Choroid plexus epithelial cell (primary cell): ENCODE measurements around the gene CDCP2.

Experiments used
- DNase-seq: peaks from one replicate; pipeline ENCODE4 v3.0.0-alpha.2; 2010; ENCODE audit warnings: low read depth
- H3K4me3 ChIP-seq: 2 replicates; pipeline ENCODE4 v1.5.1; 2011; ENCODE audit warnings: low read depth, mild to moderate bottlenecking, control low read depth, low read length, moderate library complexity
- TF ChIP-seq, protein P1 (sequence below): conservative IDR thresholded peaks from 2 replicates; pipeline ENCODE4 v1.5.1; 2011; ENCODE audit warnings: low read depth, mild to moderate bottlenecking, control low read depth, inconsistent platforms, low read length, moderate library complexity

The CDCP2 gene

DNA sequence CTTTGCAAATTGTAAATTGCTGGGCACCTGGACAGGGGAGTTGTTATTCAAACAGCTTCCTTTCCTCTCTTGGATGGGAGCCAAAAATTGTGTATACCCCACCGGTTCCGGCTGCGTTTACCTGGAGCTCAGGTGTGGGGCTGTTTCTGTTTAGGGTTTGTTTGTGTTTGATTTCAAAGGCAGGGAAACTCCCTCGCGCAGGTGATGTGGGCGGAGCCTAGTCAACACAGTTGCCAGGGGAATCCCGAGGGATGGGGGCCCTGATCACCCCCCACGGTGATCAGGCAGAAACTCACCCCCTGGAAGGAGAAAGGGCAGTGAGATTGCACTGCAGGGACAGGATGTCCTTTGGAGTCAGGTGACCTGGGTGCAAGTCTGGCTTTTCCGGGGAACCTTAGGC is 28.3 kb downstream of the CDCP2 start:
- TF ChIP-seq, protein P1, sequence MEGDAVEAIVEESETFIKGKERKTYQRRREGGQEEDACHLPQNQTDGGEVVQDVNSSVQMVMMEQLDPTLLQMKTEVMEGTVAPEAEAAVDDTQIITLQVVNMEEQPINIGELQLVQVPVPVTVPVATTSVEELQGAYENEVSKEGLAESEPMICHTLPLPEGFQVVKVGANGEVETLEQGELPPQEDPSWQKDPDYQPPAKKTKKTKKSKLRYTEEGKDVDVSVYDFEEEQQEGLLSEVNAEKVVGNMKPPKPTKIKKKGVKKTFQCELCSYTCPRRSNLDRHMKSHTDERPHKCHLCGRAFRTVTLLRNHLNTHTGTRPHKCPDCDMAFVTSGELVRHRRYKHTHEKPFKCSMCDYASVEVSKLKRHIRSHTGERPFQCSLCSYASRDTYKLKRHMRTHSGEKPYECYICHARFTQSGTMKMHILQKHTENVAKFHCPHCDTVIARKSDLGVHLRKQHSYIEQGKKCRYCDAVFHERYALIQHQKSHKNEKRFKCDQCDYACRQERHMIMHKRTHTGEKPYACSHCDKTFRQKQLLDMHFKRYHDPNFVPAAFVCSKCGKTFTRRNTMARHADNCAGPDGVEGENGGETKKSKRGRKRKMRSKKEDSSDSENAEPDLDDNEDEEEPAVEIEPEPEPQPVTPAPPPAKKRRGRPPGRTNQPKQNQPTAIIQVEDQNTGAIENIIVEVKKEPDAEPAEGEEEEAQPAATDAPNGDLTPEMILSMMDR = no peak
- no peak for DNase-seq
- no peak overlapping the region for H3K4me3 ChIP-seq

DNA sequence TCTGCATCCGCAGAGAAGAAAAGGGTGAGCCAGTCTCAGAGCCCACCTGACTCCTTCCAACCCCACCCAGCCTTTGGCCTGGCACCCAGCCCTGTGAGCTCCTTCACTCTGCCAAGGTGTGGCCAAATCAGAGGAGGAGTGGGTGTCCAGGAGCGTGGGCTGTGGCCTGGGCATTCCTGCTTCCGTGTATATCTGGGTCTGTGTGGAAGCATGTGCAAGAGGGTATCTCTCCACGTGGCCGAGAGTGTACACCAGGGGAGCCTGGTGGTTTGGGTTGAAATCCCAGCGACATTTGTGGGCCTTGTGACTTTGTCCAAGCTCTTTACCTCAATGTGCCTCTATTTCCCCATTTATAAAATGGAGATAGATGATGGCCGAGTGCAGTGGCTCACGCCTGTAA is 29.8 kb downstream of the CDCP2 start:
- TF ChIP-seq, protein P1 = no peak
- H3K4me3 ChIP-seq = no peak overlapping the region

DNA sequence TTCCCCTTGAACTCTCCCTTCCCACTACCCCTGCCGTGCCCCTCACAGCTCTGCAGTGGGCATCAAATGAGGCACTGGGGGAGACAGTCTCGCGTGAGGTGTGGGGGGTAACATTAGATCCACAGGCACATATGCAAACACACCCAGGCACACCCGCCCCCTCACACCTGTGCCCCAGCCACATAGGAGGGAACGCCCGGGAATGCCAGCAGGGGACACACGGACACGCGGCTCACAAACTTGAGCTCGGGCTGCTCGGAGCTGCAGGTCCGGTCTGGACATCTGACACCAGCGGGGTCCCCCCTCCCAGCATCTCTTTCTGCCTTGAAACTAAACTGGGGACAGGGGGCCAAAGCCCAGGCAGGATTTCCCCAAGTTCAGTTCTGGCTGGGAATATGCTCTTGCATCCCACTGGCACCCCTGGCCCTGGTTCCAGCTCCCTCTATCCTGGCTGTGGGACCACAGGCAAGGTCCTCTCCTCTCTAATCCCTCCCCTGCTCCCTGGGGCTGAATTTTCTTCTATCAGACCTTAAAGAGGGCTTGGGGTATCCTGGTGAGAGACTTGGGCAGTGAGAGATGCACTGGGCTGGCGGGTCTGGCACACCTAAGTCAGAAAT is 30.6 kb downstream of the CDCP2 start:
- H3K4me3 ChIP-seq = no peak overlapping the region
- TF ChIP-seq, protein P1 = no peak
- DNase-seq = no peak

More for the DNA sequence above, 29.8 kb downstream of the CDCP2 start:
- DNase-seq = no peak

DNA sequence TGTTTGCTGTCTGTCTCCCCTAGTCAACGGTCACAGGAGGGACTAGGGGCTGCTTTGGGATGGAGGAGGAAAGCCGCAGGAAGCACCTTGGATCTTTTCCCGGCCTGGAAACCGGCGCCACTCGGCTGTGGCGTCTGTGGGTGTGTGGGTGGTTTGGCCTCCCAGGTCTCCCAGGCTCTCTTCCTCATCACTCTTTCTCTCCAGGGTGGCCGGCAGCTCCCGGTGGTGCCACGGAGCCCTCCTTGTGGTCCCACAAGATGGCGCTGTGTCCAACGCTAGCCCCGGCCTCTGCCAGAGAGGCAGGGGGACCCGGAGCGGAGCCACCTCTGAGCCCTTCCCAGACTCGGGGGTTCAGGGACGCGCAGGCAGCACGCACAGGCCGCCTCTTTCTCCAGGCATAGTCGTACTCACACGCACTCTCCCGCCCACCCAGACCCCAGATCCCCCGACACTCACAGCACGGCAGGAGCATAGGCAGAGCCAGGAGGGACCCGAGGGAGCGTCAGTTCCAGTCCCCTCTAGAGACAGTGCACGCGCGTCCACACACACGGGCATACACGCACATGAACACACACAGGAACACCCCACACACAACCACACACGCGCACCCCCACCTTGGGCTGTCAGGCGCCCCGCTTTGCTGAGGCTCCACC is 31.2 kb downstream of the CDCP2 start:
- DNase-seq = peak; percentile 76
- TF ChIP-seq, protein P1 = peak; percentile 87
- H3K4me3 ChIP-seq = peak overlapping the region; percentile 47

DNA sequence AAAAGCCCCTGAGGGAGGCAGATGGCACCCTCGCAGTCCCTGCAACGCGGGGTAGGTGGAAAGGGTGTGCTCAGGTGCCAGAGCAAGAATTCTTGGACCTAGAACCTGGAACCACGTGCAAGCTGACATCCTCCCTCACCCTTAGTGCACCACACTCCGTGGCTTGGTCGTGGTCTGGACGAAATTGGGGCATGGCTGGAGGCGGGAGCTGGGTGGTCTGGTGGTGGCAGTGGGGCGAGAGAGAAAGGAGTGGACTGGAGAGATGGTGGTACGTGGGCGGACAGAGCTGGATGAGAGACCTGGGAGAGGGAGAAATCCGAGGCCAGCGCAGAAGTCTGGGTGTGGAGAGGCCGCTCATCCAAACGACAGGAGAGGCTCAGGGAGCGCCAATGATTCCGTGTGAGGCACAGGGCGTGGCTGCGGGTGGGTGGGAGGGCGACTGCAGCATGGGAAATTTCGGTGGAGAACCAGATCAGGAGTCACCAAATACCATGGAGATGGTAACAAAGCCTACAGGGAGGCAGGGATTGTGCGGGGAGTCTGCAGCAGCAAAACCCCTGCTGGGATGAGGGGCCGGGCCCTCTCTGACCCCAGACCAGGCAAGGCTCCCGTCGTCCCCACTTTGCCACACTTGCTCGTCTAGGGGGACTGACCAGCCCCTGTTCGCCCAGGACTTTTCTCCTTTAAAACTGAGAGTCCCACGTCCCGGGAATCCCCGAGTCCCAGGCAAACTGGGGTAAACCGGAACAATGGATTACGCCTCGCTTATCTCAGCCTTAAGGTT is 31.9 kb downstream of the CDCP2 start:
- H3K4me3 ChIP-seq = peak overlapping the region; percentile 47
- DNase-seq = no peak

DNA sequence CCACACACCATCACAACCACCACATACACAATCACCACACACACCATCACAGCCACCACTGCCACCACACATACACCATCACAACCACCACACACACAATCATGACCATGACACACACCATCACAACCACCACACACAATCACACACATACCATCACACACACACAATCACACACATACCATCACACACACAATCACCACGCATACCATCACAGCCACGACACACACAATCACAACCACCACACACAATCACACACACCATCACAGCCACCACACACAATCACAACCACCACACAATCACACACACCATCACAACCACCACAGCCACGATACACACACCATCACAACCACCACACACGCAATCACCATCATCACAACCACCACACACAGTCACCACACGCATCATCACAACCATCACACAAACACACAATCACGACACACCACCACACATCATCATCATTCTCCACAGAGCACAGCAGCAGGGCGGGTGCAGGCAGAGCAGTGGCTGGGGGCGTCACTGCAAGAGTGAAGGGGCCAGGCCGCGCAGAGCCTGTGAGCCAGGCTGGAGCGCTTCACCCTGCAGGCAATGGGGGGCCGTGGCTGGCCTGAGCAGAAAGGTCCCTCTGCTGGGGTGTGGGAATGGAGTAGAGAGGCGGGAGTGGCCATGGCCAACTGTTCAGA is 32.6 kb downstream of the CDCP2 start:
- TF ChIP-seq, protein P1 = no peak
- no peak for DNase-seq
- no peak overlapping the region for H3K4me3 ChIP-seq

More for the DNA sequence above, 31.9 kb downstream of the CDCP2 start:
- TF ChIP-seq, protein P1 = no peak
